KOPT-K1 (cell line): ENCODE measurements around the gene CYP26B1.

ENCODE experiments used
- H3K27ac ChIP-seq: fragments of 200-600 bp; sonication (generic); 2 replicates; pipeline ENCODE4 v1.5.1; 2016; ENCODE audit warnings: antibody characterized with exemption, mild to moderate bottlenecking, low read depth, low read length; ENCODE audit not compliant: poor library complexity, severe bottlenecking
- H3K36me3 ChIP-seq: fragments of 200-600 bp; sonication (generic); 2 replicates; pipeline ENCODE4 v1.5.1; 2017; ENCODE audit warnings: antibody characterized with exemption, mild to moderate bottlenecking, low read length, moderate library complexity; ENCODE audit not compliant: insufficient read depth
- H3K9me3 ChIP-seq: fragments of 200-600 bp; sonication (generic); 2 replicates; pipeline ENCODE4 v1.5.1; 2017; ENCODE audit warnings: antibody characterized with exemption, low read length, mild to moderate bottlenecking; ENCODE audit not compliant: insufficient read depth, poor library complexity, severe bottlenecking

The CYP26B1 gene

DNA sequence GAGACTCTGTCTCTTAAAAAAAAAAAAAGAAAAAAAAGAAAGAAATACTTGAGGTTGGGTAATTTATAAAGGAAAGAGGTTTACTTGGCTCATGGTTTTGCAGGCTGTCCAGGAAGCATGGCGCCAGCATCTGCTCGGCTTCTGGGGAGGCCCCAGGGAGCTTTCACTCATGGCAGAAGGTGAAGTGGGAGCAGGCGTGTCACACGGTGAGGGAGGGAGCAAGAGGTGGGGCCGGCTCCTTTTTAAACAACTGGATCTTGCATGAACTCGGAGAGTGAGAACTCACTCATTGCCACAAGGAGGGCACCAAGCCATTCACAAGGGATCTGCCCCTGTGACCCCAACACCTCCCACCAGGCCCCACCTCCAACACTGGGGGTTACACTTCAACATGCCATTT, 30.6 kb downstream of the CYP26B1 start:
- Histone ChIP-seq H3K27ac (no peak overlapping the region), H3K9me3 (no peaks in the 10 kb centered on the region), H3K36me3 (no peaks in the 10 kb centered on the region)

GRCh38 chr2:72116081-72116533, 31.6 kb downstream of the CYP26B1 start:
- H3K9me3 ChIP-seq, result no peaks in the 10 kb centered on the region
- H3K27ac ChIP-seq, result no peak overlapping the region

GRCh38 chr2:72115110-72116080, 32.3 kb downstream of the CYP26B1 start:
- H3K36me3 ChIP-seq, result no peaks in the 10 kb centered on the region
- no peak overlapping the region for H3K27ac ChIP-seq
- no peaks in the 10 kb centered on the region for H3K9me3 ChIP-seq

More at GRCh38 chr2:72116081-72116533, 31.6 kb downstream of the CYP26B1 start:
- no peaks in the 10 kb centered on the region for H3K36me3 ChIP-seq

DNA sequence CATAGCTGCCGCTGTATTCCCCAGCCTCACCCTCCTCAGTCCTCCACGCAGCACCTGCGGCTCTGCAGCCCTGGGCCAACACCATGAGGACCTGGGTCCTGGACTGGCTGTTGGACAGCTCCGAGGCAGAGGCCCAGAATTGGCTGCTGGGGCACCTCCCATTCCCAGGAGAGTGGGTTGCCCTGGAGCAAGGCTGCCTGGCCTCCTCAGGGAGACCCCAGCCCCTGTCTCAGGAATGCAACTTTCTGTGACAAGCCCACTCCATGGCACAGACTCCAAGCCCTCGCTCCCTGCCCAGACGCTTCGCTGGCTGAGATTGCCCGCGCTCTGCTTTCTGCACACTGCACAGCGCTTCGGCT, 33.0 kb downstream of the CYP26B1 start:
- H3K27ac ChIP-seq, result no peak overlapping the region
- no peaks in the 10 kb centered on the region for H3K36me3 ChIP-seq
- H3K9me3 ChIP-seq, result no peaks in the 10 kb centered on the region

- no peak overlapping the region for H3K27ac ChIP-seq
Measured at GRCh38 chr2:72113847-72114692, 33.6 kb downstream of the CYP26B1 start.

DNA sequence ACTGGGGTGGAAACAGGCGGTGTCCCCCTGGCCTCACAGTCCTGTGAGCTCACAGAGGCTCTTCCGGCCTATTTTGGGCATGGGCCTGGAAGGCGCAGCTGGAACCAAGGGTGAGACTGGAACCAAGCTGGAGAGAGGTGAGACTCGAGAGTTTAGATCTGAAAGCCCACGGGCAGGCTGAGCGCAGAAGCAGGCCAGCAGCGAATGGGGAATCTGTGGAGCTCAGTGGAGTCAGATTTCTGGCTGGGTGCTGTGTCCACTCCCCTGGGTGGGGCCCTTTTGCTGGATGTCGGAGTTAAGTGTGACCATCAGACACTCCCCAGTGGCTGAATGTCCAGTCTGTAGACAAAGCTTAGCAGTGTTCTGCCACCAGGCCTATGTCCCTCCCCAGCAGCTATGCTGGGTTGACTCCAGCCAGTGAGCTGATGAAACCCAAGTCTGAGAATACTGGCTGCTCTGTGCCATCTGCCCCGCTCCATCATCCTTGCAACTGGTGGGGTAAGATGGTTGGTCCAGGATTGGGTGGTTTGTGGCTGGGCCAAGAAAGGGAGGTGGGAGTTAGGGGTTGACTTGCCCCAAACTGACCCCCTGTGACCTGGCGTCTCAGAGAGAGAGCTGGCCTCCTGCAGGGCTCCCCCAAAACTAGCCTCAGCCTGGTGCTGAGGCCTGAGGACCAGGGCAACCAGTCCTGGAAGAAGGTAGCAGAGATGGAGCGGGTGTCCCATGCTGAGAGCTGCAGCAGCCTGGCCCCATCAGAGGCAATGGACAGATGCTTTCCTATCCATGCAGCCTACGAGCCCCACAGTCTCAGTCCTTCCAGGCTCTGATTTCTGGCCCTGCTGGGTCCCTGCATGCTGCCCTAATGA, 34.4 kb downstream of the CYP26B1 start:
- H3K9me3 ChIP-seq, result no peaks in the 10 kb centered on the region
- H3K36me3 ChIP-seq, result no peaks in the 10 kb centered on the region
- H3K27ac ChIP-seq, result no peak overlapping the region

More at GRCh38 chr2:72113847-72114692, 33.6 kb downstream of the CYP26B1 start:
- Histone ChIP-seq H3K9me3 (no peaks in the 10 kb centered on the region), H3K36me3 (no peaks in the 10 kb centered on the region)

GRCh38 chr2:72112401-72112800, 35.3 kb downstream of the CYP26B1 start:
- Histone ChIP-seq H3K36me3 (no peaks in the 10 kb centered on the region), H3K9me3 (no peaks in the 10 kb centered on the region), H3K27ac (no peak overlapping the region)

DNA sequence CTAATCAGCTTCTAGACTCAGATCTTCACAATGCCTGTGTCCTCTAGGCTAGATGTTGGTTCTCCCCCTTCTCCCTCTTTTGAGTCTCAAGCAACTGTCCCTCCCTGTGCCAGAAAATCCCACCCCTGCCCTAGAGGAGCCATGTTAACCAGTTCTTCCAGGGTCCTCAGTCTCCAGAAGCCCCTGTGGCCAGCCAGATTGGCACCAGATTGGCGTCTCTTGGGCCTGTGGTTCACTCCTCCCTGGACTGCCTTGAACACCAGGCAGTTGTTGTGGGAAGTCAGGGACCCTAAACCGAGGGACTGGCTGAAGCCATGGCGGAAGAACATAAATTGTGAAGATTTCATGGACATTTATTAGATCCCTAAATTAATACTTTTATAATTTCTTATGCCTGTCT, 36.6 kb downstream of the CYP26B1 start:
- H3K36me3 ChIP-seq, result no peaks in the 10 kb centered on the region
- no peak overlapping the region for H3K27ac ChIP-seq
- no peaks in the 10 kb centered on the region for H3K9me3 ChIP-seq

GRCh38 chr2:72109904-72110303, 37.8 kb downstream of the CYP26B1 start:
- Histone ChIP-seq H3K36me3 (no peaks in the 10 kb centered on the region), H3K27ac (no peak overlapping the region), H3K9me3 (no peaks in the 10 kb centered on the region)

- H3K9me3 ChIP-seq, result no peaks in the 10 kb centered on the region
Measured at GRCh38 chr2:72109291-72109690, 38.4 kb downstream of the CYP26B1 start.

DNA sequence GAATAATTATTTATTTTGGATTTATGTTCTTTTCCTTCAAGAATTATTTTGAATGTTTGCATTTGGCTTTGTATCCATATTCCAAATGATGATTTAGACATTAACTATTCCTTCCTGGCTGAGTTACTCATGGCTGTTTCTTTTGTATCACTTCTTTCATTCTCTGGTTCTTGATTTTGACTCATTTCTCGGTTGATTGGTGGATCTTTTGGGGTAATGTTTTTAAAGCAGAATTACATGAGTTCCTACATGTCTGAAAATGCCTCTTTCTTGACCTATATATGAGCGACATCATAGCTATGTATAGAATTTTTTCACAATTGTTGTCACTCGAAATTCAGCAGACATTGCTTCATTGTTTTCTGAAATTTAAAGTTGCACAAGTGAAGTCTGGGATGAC, 39.5 kb downstream of the CYP26B1 start:
- H3K36me3 ChIP-seq, result no peaks in the 10 kb centered on the region
- no peaks in the 10 kb centered on the region for H3K9me3 ChIP-seq

More at GRCh38 chr2:72109291-72109690, 38.4 kb downstream of the CYP26B1 start:
- Histone ChIP-seq H3K27ac (no peak overlapping the region), H3K36me3 (no peaks in the 10 kb centered on the region)

GRCh38 chr2:72106978-72107377, 40.7 kb downstream of the CYP26B1 start:
- no peaks in the 10 kb centered on the region for H3K9me3 ChIP-seq
- H3K27ac ChIP-seq, result no peak overlapping the region
- H3K36me3 ChIP-seq, result no peaks in the 10 kb centered on the region

More for the DNA sequence above, 39.5 kb downstream of the CYP26B1 start:
- H3K27ac ChIP-seq, result no peak overlapping the region

DNA sequence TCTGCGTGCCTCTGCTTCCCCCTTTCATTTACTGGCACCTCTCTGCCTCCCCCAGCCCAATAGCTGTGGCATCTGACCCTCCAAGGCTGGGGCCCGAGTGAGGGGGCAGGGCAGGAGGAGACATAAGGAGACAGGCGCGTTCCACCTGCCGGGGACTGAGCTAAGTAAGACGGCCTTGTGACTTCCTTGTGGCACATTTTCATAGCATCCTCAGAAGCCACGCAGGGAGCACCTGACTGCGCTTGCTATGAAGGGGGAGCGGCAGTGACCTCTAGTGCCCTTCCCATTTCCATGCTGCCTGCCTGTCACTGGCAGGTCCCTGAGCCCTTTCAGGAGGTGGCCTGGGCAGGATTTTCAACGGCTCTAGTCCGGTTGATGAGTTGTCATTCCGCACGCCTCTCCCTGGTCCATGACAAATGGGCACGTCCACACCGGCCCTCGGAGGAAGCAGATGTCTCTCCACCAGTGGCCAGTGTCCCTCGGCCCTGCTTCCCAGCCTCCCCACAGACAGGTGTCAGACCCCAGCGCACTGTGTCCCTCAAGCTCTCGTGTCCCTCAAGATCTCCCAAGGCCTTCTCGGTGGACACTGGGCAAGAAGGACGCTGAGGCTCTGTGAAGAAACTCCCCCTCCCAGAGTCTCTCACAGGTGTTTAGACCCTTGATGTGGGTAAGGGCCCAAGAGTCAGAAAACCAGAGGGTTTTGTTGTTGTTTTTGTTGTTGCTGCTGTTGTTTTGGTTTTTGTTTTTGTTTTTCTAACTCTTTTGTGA, 42.7 kb downstream of the CYP26B1 start:
- Histone ChIP-seq H3K27ac (no peak overlapping the region), H3K9me3 (no peaks in the 10 kb centered on the region), H3K36me3 (no peaks in the 10 kb centered on the region)

GRCh38 chr2:72103690-72104089, 44.0 kb downstream of the CYP26B1 start:
- H3K27ac ChIP-seq, result no peak overlapping the region

More at GRCh38 chr2:72103690-72104089, 44.0 kb downstream of the CYP26B1 start:
- H3K36me3 ChIP-seq, result no peaks in the 10 kb centered on the region
- no peaks in the 10 kb centered on the region for H3K9me3 ChIP-seq
